HL-60 (cell line): ENCODE measurements around the gene PHYHIPL.

ENCODE experiments used
- CTCF ChIP-seq: IDR thresholded peaks from one replicate; pipeline ENCODE4 v1.5.1; 2011; ENCODE audit warnings: low read length, control low read depth, inconsistent platforms; ENCODE audit not compliant: insufficient read depth
- GABPA ChIP-seq: IDR thresholded peaks from 2 replicates; pipeline ENCODE4 v1.6.1; 2012; ENCODE audit warnings: low read depth
- POLR2AphosphoS5 ChIP-seq: IDR thresholded peaks from 2 replicates; pipeline ENCODE4 v1.6.1; 2012; ENCODE audit warnings: low read depth
- TF ChIP-seq, protein P1 (sequence below): IDR thresholded peaks from 2 replicates; pipeline ENCODE4 v1.6.1; 2012; ENCODE audit warnings: low read depth; ENCODE audit not compliant: insufficient replicate concordance

- TF ChIP-seq GABPA (no peak), CTCF (no peak), POLR2AphosphoS5 (no peak)
- TF ChIP-seq, protein P1, sequence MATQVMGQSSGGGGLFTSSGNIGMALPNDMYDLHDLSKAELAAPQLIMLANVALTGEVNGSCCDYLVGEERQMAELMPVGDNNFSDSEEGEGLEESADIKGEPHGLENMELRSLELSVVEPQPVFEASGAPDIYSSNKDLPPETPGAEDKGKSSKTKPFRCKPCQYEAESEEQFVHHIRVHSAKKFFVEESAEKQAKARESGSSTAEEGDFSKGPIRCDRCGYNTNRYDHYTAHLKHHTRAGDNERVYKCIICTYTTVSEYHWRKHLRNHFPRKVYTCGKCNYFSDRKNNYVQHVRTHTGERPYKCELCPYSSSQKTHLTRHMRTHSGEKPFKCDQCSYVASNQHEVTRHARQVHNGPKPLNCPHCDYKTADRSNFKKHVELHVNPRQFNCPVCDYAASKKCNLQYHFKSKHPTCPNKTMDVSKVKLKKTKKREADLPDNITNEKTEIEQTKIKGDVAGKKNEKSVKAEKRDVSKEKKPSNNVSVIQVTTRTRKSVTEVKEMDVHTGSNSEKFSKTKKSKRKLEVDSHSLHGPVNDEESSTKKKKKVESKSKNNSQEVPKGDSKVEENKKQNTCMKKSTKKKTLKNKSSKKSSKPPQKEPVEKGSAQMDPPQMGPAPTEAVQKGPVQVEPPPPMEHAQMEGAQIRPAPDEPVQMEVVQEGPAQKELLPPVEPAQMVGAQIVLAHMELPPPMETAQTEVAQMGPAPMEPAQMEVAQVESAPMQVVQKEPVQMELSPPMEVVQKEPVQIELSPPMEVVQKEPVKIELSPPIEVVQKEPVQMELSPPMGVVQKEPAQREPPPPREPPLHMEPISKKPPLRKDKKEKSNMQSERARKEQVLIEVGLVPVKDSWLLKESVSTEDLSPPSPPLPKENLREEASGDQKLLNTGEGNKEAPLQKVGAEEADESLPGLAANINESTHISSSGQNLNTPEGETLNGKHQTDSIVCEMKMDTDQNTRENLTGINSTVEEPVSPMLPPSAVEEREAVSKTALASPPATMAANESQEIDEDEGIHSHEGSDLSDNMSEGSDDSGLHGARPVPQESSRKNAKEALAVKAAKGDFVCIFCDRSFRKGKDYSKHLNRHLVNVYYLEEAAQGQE: no peak
These were observed 99.7 kb downstream of the PHYHIPL start for GRCh38 chr10:59276133-59276532.
